ENCODE data around the gene CRYAA. TPM values are rescaled to one million over a fixed set of nuclear protein-coding genes. Genes with fewer than 3 reads are reported as not detected.

The CRYAA gene
- not detected in 2 replicates for total RNA-seq

GRCh38 chr21:43168708-43169107, at the start of gene CRYAA:
CRYAA (plus strand) TSS chr21:43169008; CDS start chr21:43169100, 92 bp downstream.

Other genes starting within 250 kb of the CRYAA start
- not detected in 2 replicates for gene ERVH48-1, start 243.4 kb upstream of the CRYAA start, total RNA-seq
- 13.1 and 40.2 TPM in 2 replicates for gene PKNOX1, start 194.4 kb upstream of the CRYAA start, total RNA-seq
- gene CBS, start 93.2 kb upstream of the CRYAA start, total RNA-seq, result 13.4 and 85.5 TPM in 2 replicates
- 16.9 and 38.1 TPM in 2 replicates for gene U2AF1, start 61.4 kb upstream of the CRYAA start, total RNA-seq